K562 (cell line): ENCODE data around the gene RECQL5.

Source experiments
- KAT2B ChIP-seq: IDR thresholded peaks from one replicate; pipeline ENCODE4 v1.6.1; 2012; ENCODE audit warnings: low read depth, mild to moderate bottlenecking, control low read depth, inconsistent platforms, low read length, moderate library complexity
- YY1 ChIP-seq, 3 experiments: IDR thresholded peaks; 2 replicates each; pipeline ENCODE4 v1.6.1; 2011; ENCODE audit warnings: low read length in 2 of 3, mild to moderate bottlenecking in 2 of 3, moderate library complexity in 2 of 3, borderline replicate concordance in 1 of 3, control low read depth in 1 of 3, low read depth in 1 of 3; ENCODE audit not compliant: insufficient read depth in 3 of 3, insufficient replicate concordance in 2 of 3, control insufficient read depth in 1 of 3, insufficient read length in 1 of 3; ENCODE audit errors: extremely low read depth in 1 of 3
- TF ChIP-seq, protein P1 (sequence below): fragments of 450-650 bp; IDR thresholded peaks from 2 replicates; pipeline ENCODE4 v1.6.1; 2017; ENCODE audit warnings: antibody characterized with exemption, mild to moderate bottlenecking
- TF ChIP-seq, protein P2 (sequence below), 3 experiments: IDR thresholded peaks in 2 of 3; conservative IDR thresholded peaks in 1 of 3; 2 replicates each; pipeline ENCODE4 v1.5.1; 2011 to 2012; ENCODE audit warnings: low read length in 3 of 3, mild to moderate bottlenecking in 3 of 3, control low read depth in 2 of 3, improper control_type of control experiment in 1 of 3, inconsistent platforms in 1 of 3, low read depth in 1 of 3, mixed read lengths in 1 of 3, moderate library complexity in 1 of 3; ENCODE audit not compliant: insufficient read depth in 2 of 3
- TF ChIP-seq, protein P3 (sequence below), 2 experiments: fragments of 450-650 bp; IDR thresholded peaks; 2 replicates each; pipeline ENCODE4 v1.6.1; 2016; ENCODE audit warnings: mild to moderate bottlenecking in 2 of 2, borderline replicate concordance in 1 of 2, low read depth in 1 of 2, moderate library complexity in 1 of 2

DNA sequence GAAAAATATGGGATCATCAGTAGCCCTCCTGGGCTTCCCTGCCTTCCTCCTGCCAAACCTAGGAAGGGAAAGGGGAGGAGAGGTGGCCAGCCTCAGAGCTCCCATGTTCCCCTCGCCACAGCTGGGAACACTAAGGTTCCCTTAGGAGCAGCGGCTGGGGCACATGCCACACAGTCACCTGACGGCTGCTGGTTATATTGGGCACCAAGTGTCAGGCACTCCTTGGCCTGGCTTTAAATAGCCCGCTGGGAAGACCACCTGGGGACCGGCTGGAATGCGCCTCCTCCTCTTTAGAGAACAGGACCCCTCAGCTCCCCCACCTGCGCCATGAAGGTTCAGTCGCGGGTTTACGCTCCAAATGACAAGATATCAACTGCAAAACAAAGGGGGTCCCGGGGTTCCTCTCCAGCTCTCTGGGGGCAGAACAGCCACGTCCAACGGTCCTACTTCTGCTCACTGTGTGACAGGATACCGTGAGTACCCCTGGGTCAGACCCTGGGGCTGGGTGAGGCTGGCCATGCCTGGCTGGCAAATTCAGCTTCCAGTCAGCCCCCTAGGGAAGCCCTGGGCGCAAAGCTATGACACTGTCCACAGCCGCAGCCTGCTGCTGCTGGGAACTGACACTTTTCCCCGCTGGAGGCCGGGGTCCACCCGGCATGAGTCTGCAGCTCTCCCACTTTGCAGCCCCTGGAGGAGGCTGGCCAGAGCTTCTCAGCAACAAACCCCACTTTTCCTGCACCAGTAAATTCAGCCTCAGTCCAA lies 30.4 kb downstream of the RECQL5 start:
- TF ChIP-seq, protein P1, sequence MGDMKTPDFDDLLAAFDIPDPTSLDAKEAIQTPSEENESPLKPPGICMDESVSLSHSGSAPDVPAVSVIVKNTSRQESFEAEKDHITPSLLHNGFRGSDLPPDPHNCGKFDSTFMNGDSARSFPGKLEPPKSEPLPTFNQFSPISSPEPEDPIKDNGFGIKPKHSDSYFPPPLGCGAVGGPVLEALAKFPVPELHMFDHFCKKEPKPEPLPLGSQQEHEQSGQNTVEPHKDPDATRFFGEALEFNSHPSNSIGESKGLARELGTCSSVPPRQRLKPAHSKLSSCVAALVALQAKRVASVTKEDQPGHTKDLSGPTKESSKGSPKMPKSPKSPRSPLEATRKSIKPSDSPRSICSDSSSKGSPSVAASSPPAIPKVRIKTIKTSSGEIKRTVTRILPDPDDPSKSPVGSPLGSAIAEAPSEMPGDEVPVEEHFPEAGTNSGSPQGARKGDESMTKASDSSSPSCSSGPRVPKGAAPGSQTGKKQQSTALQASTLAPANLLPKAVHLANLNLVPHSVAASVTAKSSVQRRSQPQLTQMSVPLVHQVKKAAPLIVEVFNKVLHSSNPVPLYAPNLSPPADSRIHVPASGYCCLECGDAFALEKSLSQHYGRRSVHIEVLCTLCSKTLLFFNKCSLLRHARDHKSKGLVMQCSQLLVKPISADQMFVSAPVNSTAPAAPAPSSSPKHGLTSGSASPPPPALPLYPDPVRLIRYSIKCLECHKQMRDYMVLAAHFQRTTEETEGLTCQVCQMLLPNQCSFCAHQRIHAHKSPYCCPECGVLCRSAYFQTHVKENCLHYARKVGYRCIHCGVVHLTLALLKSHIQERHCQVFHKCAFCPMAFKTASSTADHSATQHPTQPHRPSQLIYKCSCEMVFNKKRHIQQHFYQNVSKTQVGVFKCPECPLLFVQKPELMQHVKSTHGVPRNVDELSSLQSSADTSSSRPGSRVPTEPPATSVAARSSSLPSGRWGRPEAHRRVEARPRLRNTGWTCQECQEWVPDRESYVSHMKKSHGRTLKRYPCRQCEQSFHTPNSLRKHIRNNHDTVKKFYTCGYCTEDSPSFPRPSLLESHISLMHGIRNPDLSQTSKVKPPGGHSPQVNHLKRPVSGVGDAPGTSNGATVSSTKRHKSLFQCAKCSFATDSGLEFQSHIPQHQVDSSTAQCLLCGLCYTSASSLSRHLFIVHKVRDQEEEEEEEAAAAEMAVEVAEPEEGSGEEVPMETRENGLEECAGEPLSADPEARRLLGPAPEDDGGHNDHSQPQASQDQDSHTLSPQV, result no peak
- TF ChIP-seq, protein P2, sequence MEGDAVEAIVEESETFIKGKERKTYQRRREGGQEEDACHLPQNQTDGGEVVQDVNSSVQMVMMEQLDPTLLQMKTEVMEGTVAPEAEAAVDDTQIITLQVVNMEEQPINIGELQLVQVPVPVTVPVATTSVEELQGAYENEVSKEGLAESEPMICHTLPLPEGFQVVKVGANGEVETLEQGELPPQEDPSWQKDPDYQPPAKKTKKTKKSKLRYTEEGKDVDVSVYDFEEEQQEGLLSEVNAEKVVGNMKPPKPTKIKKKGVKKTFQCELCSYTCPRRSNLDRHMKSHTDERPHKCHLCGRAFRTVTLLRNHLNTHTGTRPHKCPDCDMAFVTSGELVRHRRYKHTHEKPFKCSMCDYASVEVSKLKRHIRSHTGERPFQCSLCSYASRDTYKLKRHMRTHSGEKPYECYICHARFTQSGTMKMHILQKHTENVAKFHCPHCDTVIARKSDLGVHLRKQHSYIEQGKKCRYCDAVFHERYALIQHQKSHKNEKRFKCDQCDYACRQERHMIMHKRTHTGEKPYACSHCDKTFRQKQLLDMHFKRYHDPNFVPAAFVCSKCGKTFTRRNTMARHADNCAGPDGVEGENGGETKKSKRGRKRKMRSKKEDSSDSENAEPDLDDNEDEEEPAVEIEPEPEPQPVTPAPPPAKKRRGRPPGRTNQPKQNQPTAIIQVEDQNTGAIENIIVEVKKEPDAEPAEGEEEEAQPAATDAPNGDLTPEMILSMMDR (IDR thresholded peaks at IDR 0.05 in 2 of 3, conservative IDR thresholded peaks at IDR 0.05 in 1 of 3; ENCODE audit: insufficient read depth in 2 of 3, low read depth in 1 of 3, low read length in 3 of 3), result no peak
- TF ChIP-seq YY1 (IDR thresholded peaks at IDR 0.05; ENCODE audit: borderline replicate concordance in 1 of 3, control insufficient read depth in 1 of 3, extremely low read depth in 1 of 3, insufficient read depth in 3 of 3, insufficient read length in 1 of 3, insufficient replicate concordance in 2 of 3, low read depth in 1 of 3, low read length in 2 of 3) (no peak), KAT2B (no peak)
- TF ChIP-seq, protein P3, sequence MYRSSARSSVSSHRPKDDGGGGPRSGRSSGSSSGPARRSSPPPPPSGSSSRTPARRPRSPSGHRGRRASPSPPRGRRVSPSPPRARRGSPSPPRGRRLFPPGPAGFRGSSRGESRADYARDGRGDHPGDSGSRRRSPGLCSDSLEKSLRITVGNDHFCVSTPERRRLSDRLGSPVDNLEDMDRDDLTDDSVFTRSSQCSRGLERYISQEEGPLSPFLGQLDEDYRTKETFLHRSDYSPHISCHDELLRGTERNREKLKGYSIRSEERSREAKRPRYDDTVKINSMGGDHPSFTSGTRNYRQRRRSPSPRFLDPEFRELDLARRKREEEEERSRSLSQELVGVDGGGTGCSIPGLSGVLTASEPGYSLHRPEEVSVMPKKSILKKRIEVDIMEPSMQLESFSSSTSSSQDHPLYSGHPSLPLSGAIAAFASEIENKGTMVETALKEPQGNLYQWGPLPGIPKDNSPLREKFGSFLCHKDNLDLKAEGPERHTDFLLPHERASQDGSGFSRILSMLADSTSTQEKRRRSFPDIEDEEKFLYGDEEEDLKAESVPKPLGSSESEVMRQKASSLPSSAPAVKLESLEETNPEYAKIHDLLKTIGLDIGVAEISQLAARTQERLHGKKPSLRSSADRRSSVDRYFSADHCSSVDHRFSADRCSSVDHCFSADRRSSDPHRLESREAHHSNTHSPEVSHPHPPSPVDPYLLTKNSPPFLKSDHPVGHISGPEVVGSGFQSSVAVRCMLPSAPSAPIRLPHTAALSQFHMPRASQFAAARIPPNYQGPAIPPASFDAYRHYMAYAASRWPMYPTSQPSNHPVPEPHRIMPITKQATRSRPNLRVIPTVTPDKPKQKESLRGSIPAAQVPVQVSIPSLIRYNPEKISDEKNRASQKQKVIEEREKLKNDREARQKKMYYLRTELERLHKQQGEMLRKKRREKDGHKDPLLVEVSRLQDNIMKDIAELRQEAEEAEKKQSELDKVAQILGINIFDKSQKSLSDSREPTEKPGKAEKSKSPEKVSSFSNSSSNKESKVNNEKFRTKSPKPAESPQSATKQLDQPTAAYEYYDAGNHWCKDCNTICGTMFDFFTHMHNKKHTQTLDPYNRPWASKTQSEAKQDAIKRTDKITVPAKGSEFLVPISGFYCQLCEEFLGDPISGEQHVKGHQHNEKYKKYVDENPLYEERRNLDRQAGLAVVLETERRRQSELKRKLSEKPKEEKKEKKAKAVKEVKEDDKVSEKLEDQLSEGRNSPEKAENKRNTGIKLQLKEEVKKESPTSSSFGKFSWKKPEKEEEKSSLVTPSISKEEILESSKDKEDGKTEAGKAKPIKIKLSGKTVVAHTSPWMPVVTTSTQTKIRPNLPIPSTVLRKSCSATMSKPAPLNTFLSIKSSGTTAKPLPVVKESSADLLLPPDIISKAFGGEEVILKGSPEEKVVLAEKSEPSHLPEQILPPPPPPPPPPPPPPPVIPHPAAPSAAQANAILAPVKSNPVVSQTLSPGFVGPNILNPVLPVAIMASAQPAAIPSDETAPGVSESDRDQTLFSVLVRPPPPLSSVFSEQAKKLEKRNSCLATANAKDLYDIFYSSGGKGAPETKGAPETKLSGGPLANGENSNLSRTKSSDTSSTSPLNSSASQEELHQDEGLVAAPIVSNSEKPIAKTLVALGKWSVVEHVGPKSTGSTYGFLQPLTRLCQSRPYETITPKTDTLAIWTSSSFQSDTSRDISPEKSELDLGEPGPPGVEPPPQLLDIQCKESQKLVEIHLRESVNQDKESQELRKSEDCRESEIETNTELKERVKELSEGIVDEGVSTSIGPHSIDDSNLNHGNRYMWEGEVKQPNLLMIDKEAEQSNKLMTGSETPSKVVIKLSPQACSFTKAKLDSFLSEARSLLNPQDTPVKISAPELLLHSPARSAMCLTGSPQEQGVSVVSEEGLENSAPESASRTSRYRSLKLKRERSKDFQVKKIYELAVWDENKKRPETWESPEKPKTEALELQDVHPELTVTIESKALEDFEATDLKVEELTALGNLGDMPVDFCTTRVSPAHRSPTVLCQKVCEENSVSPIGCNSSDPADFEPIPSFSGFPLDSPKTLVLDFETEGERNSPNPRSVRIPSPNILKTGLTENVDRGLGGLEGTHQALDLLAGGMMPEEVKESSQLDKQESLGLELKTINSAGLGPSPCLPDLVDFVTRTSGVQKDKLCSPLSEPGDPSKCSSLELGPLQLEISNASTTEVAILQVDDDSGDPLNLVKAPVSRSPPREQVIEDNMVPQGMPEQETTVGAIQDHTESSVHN (IDR thresholded peaks at IDR 0.05; ENCODE audit: borderline replicate concordance in 1 of 2, low read depth in 1 of 2), result no peak
